GM06990 (cell line): ENCODE measurements around the gene SCLT1.

Experiments
- DNase-seq: peaks from one replicate; pipeline ENCODE4 v3.0.0-alpha.2; 2011; ENCODE audit not compliant: insufficient read length; ENCODE audit errors: extremely low read depth
- H3K27me3 ChIP-seq: replicated peaks from 2 replicates; pipeline ENCODE4 v1.6.0; 2011; ENCODE audit warnings: low read length; ENCODE audit not compliant: control insufficient read depth, insufficient read depth
- H3K36me3 ChIP-seq: 2 replicates; pipeline ENCODE4 v1.5.1; 2011; ENCODE audit warnings: low read length; ENCODE audit not compliant: control insufficient read depth, insufficient read depth
- H3K4me3 ChIP-seq: replicated peaks from 2 replicates; pipeline ENCODE4 v1.5.1; 2011; ENCODE audit warnings: low read depth, mild to moderate bottlenecking, control low read depth, low read length
- CTCF ChIP-seq: IDR thresholded peaks from 2 replicates; pipeline ENCODE4 v1.5.1; 2011; ENCODE audit warnings: low read length, control low read depth, mild to moderate bottlenecking, inconsistent platforms; ENCODE audit not compliant: insufficient read depth, poor library complexity, severe bottlenecking

Gene SCLT1

DNA sequence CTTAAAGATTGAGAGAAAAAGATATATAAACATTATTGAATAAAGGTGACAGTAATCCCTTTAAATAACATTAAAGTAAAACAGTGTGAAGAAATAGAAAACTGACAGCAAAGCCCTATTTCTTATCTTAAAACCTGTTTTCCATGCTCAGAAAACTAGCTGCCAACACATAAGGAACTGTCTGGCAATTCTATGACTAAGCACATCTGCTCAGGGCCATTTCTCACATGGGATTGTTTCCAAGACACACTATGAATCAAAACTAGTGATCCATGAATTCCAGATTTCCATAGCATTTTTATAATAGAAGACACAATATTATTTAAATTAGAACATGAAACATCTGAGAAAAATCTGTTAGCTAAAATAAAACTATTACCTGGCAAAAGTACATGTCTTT, 113.4 kb downstream of the SCLT1 start:
- H3K4me3 ChIP-seq: no peak overlapping the region
- TF ChIP-seq CTCF: no peak
- H3K36me3 ChIP-seq: no peaks in the 10 kb centered on the region; the same call in 1 of the 2 replicates
- H3K27me3 ChIP-seq: no peaks in the 10 kb centered on the region
- no peak for DNase-seq

DNA sequence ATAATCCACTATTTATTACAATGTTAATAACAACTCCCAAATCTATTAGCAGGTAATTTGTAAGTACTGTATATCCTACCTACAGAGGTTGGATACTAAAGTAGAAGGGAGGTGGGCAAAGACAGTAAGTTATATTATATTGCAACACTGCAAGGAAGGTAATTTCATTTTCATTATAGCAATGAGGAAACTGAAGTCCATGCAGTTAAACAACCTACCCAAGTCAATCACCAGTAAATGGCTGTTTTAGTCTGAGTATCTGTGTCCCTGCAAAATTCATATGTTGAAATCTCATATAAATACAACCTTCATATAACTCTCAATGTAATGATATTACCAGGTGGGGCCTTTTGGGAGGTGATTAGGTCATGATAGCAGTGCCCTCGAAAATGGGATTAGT, 114.4 kb downstream of the SCLT1 start:
- DNase-seq: no peak
- H3K36me3 ChIP-seq: no peaks in the 10 kb centered on the region; the same call in 1 of the 2 replicates
- no peak for TF ChIP-seq CTCF

DNA sequence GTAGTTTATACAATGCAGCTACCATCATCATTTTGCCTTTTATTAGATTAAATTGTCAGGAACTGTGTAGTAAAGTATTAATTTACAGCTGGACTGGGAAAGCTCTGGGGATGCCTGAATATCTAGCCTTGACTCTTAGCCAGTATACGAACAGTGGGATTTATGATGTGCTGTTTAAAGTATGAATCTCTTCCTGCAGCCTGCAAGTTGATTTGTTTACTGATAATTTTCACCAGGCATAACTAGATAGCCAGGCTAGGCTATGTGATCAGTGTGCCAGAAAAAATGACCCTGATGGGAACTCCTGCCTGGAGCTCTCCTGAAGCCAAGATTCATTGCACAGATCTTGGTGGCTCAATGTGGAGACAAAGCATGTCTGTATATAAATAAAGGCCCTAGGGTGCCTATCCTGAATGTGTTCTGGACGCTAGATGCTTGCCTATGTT, 119.2 kb downstream of the SCLT1 start:
- Histone ChIP-seq H3K4me3 (no peak overlapping the region), H3K36me3 (no peaks in the 10 kb centered on the region), H3K27me3 (no peaks in the 10 kb centered on the region)
- no peak for DNase-seq
- TF ChIP-seq CTCF: no peak

More for the DNA sequence above, 114.4 kb downstream of the SCLT1 start:
- H3K4me3 ChIP-seq: no peak overlapping the region
- no peaks in the 10 kb centered on the region for H3K27me3 ChIP-seq

DNA sequence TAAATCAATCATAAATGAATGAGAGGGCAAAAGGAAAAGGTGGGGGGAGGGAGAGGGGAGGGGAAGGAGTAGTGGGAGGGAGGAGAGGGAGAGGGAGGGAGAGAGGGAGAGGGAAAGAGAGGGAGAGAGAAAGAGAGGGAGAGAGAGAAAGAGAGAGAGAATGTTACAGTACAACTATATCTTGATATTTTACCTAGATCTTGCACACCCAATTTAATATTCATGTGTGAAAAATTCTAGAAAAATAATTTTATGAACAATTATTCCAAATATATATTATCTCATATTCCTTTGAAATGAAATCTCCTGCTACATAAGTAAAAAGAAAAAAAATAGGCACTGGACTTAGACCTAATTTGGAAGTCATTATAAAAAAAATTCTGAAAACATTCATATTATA, 120.0 kb downstream of the SCLT1 start:
- TF ChIP-seq CTCF: no peak
- no peak overlapping the region for H3K4me3 ChIP-seq
- DNase-seq: no peak
- H3K27me3 ChIP-seq: no peaks in the 10 kb centered on the region
- H3K36me3 ChIP-seq: no peaks in the 10 kb centered on the region

GRCh38 chr4:128961405-128961804, 131.9 kb downstream of the SCLT1 start:
- no peaks in the 10 kb centered on the region for H3K27me3 ChIP-seq
- no peak for DNase-seq
- no peak overlapping the region for H3K4me3 ChIP-seq
- TF ChIP-seq CTCF: no peak
- no peaks in the 10 kb centered on the region for H3K36me3 ChIP-seq

DNA sequence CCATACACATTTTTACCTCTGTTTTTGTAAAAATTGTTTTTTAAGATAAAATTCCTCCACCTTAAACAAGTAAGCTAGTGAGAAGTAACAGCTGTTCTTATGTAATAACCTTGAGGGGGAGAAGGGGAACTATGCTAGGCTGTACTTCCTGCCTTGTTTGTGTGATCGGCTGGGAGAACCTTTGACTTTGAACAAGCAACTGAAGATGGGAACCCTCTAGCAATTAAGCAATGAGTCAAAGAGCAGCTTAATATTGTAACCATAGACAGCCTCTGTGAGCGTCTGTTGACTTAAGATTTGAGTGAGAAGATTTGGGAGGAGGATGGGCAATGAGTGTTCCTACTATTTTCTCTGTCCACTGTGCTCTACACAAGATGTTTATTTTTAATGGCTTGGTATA, 135.1 kb downstream of the SCLT1 start:
- no peaks in the 10 kb centered on the region for H3K36me3 ChIP-seq
- H3K27me3 ChIP-seq: no peaks in the 10 kb centered on the region
- TF ChIP-seq CTCF: no peak
- DNase-seq: no peak
- H3K4me3 ChIP-seq: no peak overlapping the region
